SK-N-SH treated with all-trans-retinoic acid at 6 μM for 48 hours (cell line): ENCODE results near the gene CACNA1C.

Experiments
- ATAC-seq: fragments of 200-7000 bp; cut with Tn5 transposase; 3 replicates; pipeline ENCODE4 v1.9.1; 2020; ENCODE audit warnings: mild to moderate bottlenecking, moderate library complexity
- BACH2 ChIP-seq: fragments of 250-450 bp; sonication (Bioruptor Pico); IDR thresholded peaks from 2 replicates; pipeline ENCODE4 v1.9.0; 2021; ENCODE audit warnings: mild to moderate bottlenecking, borderline replicate concordance
- CREB5 ChIP-seq: fragments of 250-450 bp; sonication (Bioruptor Pico); IDR thresholded peaks from 2 replicates; pipeline ENCODE4 v1.5.1; 2020; ENCODE audit warnings: low read depth, mild to moderate bottlenecking, moderate library complexity
- CSDC2 ChIP-seq: fragments of 250-450 bp; sonication (Bioruptor Pico); IDR thresholded peaks from 2 replicates; pipeline ENCODE4 v1.5.0; 2020; ENCODE audit warnings: mild to moderate bottlenecking, moderate library complexity
- CSRNP3 ChIP-seq: fragments of 250-450 bp; sonication (Bioruptor Pico); IDR thresholded peaks from 2 replicates; pipeline ENCODE4 v1.5.1; 2021; ENCODE audit warnings: mild to moderate bottlenecking, moderate library complexity
- ESRRG ChIP-seq: fragments of 250-450 bp; sonication (Bioruptor Pico); IDR thresholded peaks from 2 replicates; pipeline ENCODE4 v1.6.1; 2021; ENCODE audit warnings: mild to moderate bottlenecking
- GLIS3 ChIP-seq: fragments of 250-450 bp; sonication (Bioruptor Pico); IDR thresholded peaks from 2 replicates; pipeline ENCODE4 v1.5.0; 2020; ENCODE audit warnings: mild to moderate bottlenecking, moderate library complexity
- OSR1 ChIP-seq: fragments of 250-450 bp; sonication (Bioruptor Pico); IDR thresholded peaks from 2 replicates; pipeline ENCODE4 v1.8.0; 2022; ENCODE audit warnings: moderate library complexity, mild to moderate bottlenecking, inconsistent platforms
- PATZ1 ChIP-seq: fragments of 250-450 bp; sonication (Bioruptor Pico); IDR thresholded peaks from 2 replicates; pipeline ENCODE4 v1.8.0; 2020; ENCODE audit warnings: mild to moderate bottlenecking, moderate library complexity, borderline replicate concordance
- RARB ChIP-seq: fragments of 250-450 bp; sonication (Bioruptor Pico); IDR thresholded peaks from 2 replicates; pipeline ENCODE4 v1.8.0; 2021; ENCODE audit warnings: mild to moderate bottlenecking, moderate library complexity
- SNAI2 ChIP-seq: fragments of 250-450 bp; sonication (Bioruptor Pico); IDR thresholded peaks from 2 replicates; pipeline ENCODE4 v1.5.0; 2020; ENCODE audit warnings: mild to moderate bottlenecking, moderate library complexity
- TCF4 ChIP-seq: fragments of 250-450 bp; sonication (Bioruptor Pico); IDR thresholded peaks from 2 replicates; pipeline ENCODE4 v1.8.0; 2021; ENCODE audit warnings: mild to moderate bottlenecking, moderate library complexity, borderline replicate concordance
- TOX ChIP-seq: fragments of 250-450 bp; sonication (Bioruptor Pico); IDR thresholded peaks from 2 replicates; pipeline ENCODE4 v1.8.0; 2021; ENCODE audit warnings: mild to moderate bottlenecking, moderate library complexity, borderline replicate concordance
- TSHZ2 ChIP-seq: fragments of 250-450 bp; sonication (Bioruptor Pico); IDR thresholded peaks from 2 replicates; pipeline ENCODE4 v1.5.0; 2020; ENCODE audit warnings: mild to moderate bottlenecking, moderate library complexity
- ZC3H10 ChIP-seq: fragments of 250-450 bp; sonication (Bioruptor Pico); IDR thresholded peaks from 2 replicates; pipeline ENCODE4 v1.5.1; 2021; ENCODE audit warnings: mild to moderate bottlenecking, moderate library complexity
- ZFP3 ChIP-seq: fragments of 250-450 bp; sonication (Bioruptor Pico); IDR thresholded peaks from 2 replicates; pipeline ENCODE4 v1.5.0; 2020; ENCODE audit warnings: mild to moderate bottlenecking, moderate library complexity
- ZFP30 ChIP-seq: fragments of 450-650 bp; formaldehyde crosslinking; IDR thresholded peaks from 2 replicates; pipeline ENCODE4 v1.5.0; 2022; ENCODE audit warnings: mild to moderate bottlenecking, moderate library complexity
- ZNF70 ChIP-seq: fragments of 450-650 bp; formaldehyde crosslinking; IDR thresholded peaks from 2 replicates; pipeline ENCODE4 v1.5.0; 2020; ENCODE audit warnings: mild to moderate bottlenecking, moderate library complexity
- ZNF8 ChIP-seq: fragments of 450-650 bp; formaldehyde crosslinking; IDR thresholded peaks from 2 replicates; pipeline ENCODE4 v1.5.0; 2020; ENCODE audit warnings: mild to moderate bottlenecking, moderate library complexity
- TF ChIP-seq, protein P1 (sequence below): fragments of 250-450 bp; sonication (Bioruptor Pico); IDR thresholded peaks from 2 replicates; pipeline ENCODE4 v1.8.0; 2021; ENCODE audit warnings: low read depth, mild to moderate bottlenecking, moderate library complexity, borderline replicate concordance

Gene CACNA1C

GRCh38 chr12:2288001-2288400 is 235.2 kb downstream of the CACNA1C start:
- ATAC-seq, result no peak
- TF ChIP-seq SNAI2 (CRISPR knock-in tag), result no peak
- no peak for TF ChIP-seq RARB (CRISPR knock-in tag)
- TF ChIP-seq CREB5, result no peak
- TF ChIP-seq, all 23 proteins: peak for 0

GRCh38 chr12:2288471-2288870 is 235.7 kb downstream of the CACNA1C start:
- no peak for TF ChIP-seq PATZ1
- TF ChIP-seq, protein P1, sequence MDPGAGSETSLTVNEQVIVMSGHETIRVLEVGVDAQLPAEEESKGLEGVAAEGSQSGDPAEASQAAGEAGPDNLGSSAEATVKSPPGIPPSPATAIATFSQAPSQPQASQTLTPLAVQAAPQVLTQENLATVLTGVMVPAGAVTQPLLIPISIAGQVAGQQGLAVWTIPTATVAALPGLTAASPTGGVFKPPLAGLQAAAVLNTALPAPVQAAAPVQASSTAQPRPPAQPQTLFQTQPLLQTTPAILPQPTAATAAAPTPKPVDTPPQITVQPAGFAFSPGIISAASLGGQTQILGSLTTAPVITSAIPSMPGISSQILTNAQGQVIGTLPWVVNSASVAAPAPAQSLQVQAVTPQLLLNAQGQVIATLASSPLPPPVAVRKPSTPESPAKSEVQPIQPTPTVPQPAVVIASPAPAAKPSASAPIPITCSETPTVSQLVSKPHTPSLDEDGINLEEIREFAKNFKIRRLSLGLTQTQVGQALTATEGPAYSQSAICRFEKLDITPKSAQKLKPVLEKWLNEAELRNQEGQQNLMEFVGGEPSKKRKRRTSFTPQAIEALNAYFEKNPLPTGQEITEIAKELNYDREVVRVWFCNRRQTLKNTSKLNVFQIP (CRISPR knock-in tag), result no peak
- no peak for TF ChIP-seq CSRNP3 (CRISPR knock-in tag)
- TF ChIP-seq BACH2, result no peak
- no peak for TF ChIP-seq ZC3H10 (CRISPR knock-in tag)
- no peak for TF ChIP-seq TCF4 (CRISPR knock-in tag)
- TF ChIP-seq CREB5, result no peak
- TF ChIP-seq TOX (CRISPR knock-in tag), result no peak
- TF ChIP-seq ZNF70 (CRISPR knock-in tag), result no peak
- no peak for TF ChIP-seq ZNF8
- TF ChIP-seq TSHZ2 (CRISPR knock-in tag), result no peak
- no peak for TF ChIP-seq SNAI2 (CRISPR knock-in tag)
- TF ChIP-seq ZFP30 (CRISPR knock-in tag), result no peak
- TF ChIP-seq ZFP3, result no peak
- no peak for TF ChIP-seq OSR1 (CRISPR knock-in tag)
- TF ChIP-seq GLIS3 (CRISPR knock-in tag), result no peak
- no peak for TF ChIP-seq CSDC2 (CRISPR knock-in tag)
- TF ChIP-seq, all 23 proteins: peak for 0
- ATAC-seq, result no peak

- ATAC-seq, result peak; percentile 12; the same call in 1 of the 3 replicates
- TF ChIP-seq TCF4 (CRISPR knock-in tag) (peak; percentile 44; the same call in 1 of the 2 replicates), CSDC2 (CRISPR knock-in tag) (no peak), SNAI2 (CRISPR knock-in tag) (no peak), ZNF70 (CRISPR knock-in tag) (no peak), TSHZ2 (CRISPR knock-in tag) (no peak), ZC3H10 (CRISPR knock-in tag) (no peak), ESRRG (CRISPR knock-in tag) (no peak)
- TF ChIP-seq, all 23 proteins: peak for 1
These were observed 236.1 kb downstream of the CACNA1C start for GRCh38 chr12:2288875-2289274.
